Measurements from ENCODE around the gene CTPS2. TPM values are rescaled to one million over a fixed set of nuclear protein-coding genes. Genes with fewer than 3 reads are reported as not detected.

CTPS2 gene
- total and polyA plus RNA-seq, 10 of the 15 experiments (the other 5 are each of a cell fraction or from before 2014, with no cell fraction given), result 5.9 to 17.8 (median 14.2) TPM

DNA sequence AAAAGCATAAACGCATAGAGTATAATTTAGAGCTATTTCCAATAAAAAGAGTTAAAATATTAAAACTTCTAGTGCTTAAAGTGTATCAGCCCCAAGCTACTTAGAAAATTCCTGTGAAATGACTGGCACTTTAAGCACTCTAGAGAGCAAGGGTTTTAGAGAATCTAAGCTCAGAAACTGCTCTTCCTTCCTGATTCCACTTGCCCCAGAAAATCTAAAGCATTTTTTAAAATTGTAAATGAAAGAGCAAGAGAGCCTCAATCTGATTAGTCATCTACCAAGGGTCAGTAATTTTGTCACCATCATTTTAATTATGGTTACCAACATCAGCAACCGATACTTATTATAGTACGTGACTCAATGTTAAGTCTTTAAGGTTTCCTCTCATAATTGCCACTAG, 25.0 kb downstream of the CTPS2 start:
- DNase-seq (ENCODE audit: low read depth, low spot score) (no peak), ATAC-seq (no peak), FAIRE-seq (no peak)
- Histone ChIP-seq H3K36me3 (ENCODE audit: control insufficient read depth in 2 of 2, insufficient read depth in 2 of 2, low read length in 1 of 2) (no peaks in the 10 kb centered on the region; a peak in 1 of 4 replicates), H3K79me2 (ENCODE audit: control insufficient read depth, insufficient read depth, low read length) (no peaks in the 10 kb centered on the region), H4K20me1 (ENCODE audit: control insufficient read depth, insufficient read depth) (no peaks in the 10 kb centered on the region), H3K4me3 (no peak overlapping the region), H3K9me3 (replicated peaks; ENCODE audit: control insufficient read depth, insufficient read depth, low read length) (no peaks in the 10 kb centered on the region), H3K27me3 (replicated peaks in 1 of 2; ENCODE audit: control insufficient read depth in 2 of 2, insufficient read depth in 2 of 2, low read length in 1 of 2) (no peaks in the 10 kb centered on the region; a peak in 1 of 4 replicates), H2AFZ (ENCODE audit: control insufficient read depth, low read depth, low read length) (no peak overlapping the region), H3K4me1 (ENCODE audit: control insufficient read depth, insufficient read depth, low read length) (no peaks in the 10 kb centered on the region), H3K4me2 (ENCODE audit: control insufficient read depth, insufficient read depth) (no peak overlapping the region), H3K27ac (ENCODE audit: control insufficient read depth, insufficient read depth) (no peak overlapping the region), H3K9ac (ENCODE audit: control insufficient read depth, insufficient read depth, low read length) (no peak overlapping the region)
- no TSS peak for BruUV-seq (replicated peaks)
- no peak for TF ChIP-seq SMC3 (IDR thresholded peaks at IDR 0.05; ENCODE audit: borderline replicate concordance, low read length)
- TF ChIP-seq, protein P1, sequence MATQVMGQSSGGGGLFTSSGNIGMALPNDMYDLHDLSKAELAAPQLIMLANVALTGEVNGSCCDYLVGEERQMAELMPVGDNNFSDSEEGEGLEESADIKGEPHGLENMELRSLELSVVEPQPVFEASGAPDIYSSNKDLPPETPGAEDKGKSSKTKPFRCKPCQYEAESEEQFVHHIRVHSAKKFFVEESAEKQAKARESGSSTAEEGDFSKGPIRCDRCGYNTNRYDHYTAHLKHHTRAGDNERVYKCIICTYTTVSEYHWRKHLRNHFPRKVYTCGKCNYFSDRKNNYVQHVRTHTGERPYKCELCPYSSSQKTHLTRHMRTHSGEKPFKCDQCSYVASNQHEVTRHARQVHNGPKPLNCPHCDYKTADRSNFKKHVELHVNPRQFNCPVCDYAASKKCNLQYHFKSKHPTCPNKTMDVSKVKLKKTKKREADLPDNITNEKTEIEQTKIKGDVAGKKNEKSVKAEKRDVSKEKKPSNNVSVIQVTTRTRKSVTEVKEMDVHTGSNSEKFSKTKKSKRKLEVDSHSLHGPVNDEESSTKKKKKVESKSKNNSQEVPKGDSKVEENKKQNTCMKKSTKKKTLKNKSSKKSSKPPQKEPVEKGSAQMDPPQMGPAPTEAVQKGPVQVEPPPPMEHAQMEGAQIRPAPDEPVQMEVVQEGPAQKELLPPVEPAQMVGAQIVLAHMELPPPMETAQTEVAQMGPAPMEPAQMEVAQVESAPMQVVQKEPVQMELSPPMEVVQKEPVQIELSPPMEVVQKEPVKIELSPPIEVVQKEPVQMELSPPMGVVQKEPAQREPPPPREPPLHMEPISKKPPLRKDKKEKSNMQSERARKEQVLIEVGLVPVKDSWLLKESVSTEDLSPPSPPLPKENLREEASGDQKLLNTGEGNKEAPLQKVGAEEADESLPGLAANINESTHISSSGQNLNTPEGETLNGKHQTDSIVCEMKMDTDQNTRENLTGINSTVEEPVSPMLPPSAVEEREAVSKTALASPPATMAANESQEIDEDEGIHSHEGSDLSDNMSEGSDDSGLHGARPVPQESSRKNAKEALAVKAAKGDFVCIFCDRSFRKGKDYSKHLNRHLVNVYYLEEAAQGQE (IDR thresholded peaks at IDR 0.05; ENCODE audit: low read depth, low read length), result no peak
- no peak for TF ChIP-seq MTA3 (IDR thresholded peaks at IDR 0.05; ENCODE audit: borderline replicate concordance, low read length)
- no peak for TF ChIP-seq MYC (IDR thresholded peaks at IDR 0.05; ENCODE audit: insufficient read depth, insufficient read length, insufficient replicate concordance, low read length, severe bottlenecking)
- no peak for TF ChIP-seq NFYB (IDR thresholded peaks at IDR 0.05; ENCODE audit: insufficient read depth, low read depth, low read length)
- TF ChIP-seq MYB (IDR thresholded peaks at IDR 0.05; ENCODE audit: borderline replicate concordance, low read depth, low read length), result no peak
- TF ChIP-seq, protein P2, sequence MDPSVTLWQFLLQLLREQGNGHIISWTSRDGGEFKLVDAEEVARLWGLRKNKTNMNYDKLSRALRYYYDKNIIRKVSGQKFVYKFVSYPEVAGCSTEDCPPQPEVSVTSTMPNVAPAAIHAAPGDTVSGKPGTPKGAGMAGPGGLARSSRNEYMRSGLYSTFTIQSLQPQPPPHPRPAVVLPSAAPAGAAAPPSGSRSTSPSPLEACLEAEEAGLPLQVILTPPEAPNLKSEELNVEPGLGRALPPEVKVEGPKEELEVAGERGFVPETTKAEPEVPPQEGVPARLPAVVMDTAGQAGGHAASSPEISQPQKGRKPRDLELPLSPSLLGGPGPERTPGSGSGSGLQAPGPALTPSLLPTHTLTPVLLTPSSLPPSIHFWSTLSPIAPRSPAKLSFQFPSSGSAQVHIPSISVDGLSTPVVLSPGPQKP (IDR thresholded peaks at IDR 0.05; ENCODE audit: low read depth, low read length), result no peak
- CTCF ChIA-PET, result interaction anchor here (0.7 to 1.5 kb wide), 2 partner anchors 9 to 783 kb away, joined by 5 to 8 read pairs; no protein-coding TSS in a partner anchor
- intact Hi-C loops (cut with micrococcal nuclease; ENCODE audit: unreplicated experiment) (no loop called here), in situ Hi-C loops (cut with MboI) (no loop called here)
- 72% methylated on average over 3 of the region's 3 CpGs for WGBS (ENCODE audit: insufficient coverage, insufficient replicate concordance, low lambda C conversion rate, missing lambda C conversion rate)
- SMC1A ChIA-PET (ENCODE audit: uncharacterized antibody, unreplicated experiment), result interaction anchor here (1.5 kb wide), 1 partner anchor 9 kb away, joined by 3 read pairs; no protein-coding TSS in a partner anchor
- RAD21 ChIA-PET (ENCODE audit: unreplicated experiment), result interaction anchor here (0.7 kb wide), 1 partner anchor 1341 kb away, joined by 3 read pairs; no protein-coding TSS in a partner anchor
- POLR2A ChIA-PET, result interaction anchor here (0.7 kb wide), 1 partner anchor 915 kb away, joined by 4 read pairs; no protein-coding TSS in a partner anchor
